PC-9 (cell line): Measurements from ENCODE around the gene ZNF469. TPM values are rescaled to one million over a fixed set of nuclear protein-coding genes. Genes with fewer than 3 reads are reported as not detected.
A peak's percentile ranks its signal among the peaks of the same experiment; 100 is the strongest.

Experiments used
- BruUV-seq: library from RNA; stranded (reverse); fragments of 400-500 nt; replicated peaks from 2 replicates; lab custom pipeline; 2021; lab: Mats Ljungman, UMichigan
- CTCF ChIA-PET: fragments of 300-600 bp; sonication (Branson Sonifier 250); formaldehyde crosslinking; loops from one replicate; lab custom pipeline; 2022; ENCODE audit warnings: antibody characterized with exemption; lab: Charles Lee
- POLR2A ChIA-PET: fragments of 300-600 bp; sonication (Branson Sonifier 250); formaldehyde crosslinking; loops from one replicate; lab custom pipeline; 2022; ENCODE audit warnings: antibody characterized with exemption; ENCODE audit not compliant: unreplicated experiment; lab: Charles Lee
- DNase-seq, 2 experiments: peaks; one replicate each; pipeline versions ENCODE4 v3.0.0 to v3.0.0-alpha.2; 2015 to 2022; ENCODE audit warnings: mixed read lengths in 1 of 2
- H2AFZ ChIP-seq: fragments of 200-600 bp; sonication (generic); 2 replicates; pipeline ENCODE4 v1.8.1; 2017; ENCODE audit warnings: antibody characterized with exemption
- H3F3A ChIP-seq: fragments of 200-600 bp; sonication (generic); 2 replicates; pipeline ENCODE4 v1.8.1; 2017; ENCODE audit warnings: antibody characterized with exemption, mild to moderate bottlenecking, low read depth; ENCODE audit not compliant: insufficient read depth
- H3K27ac ChIP-seq: fragments of 200-600 bp; sonication (generic); 2 replicates; pipeline ENCODE4 v1.6.1; 2016; ENCODE audit warnings: mixed run types
- H3K27me3 ChIP-seq: fragments of 200-600 bp; sonication (generic); 2 replicates; pipeline ENCODE4 v1.6.1; 2016; ENCODE audit warnings: low read depth, mixed run types; ENCODE audit not compliant: insufficient read depth
- H3K36me3 ChIP-seq: fragments of 200-600 bp; sonication (generic); 2 replicates; pipeline ENCODE4 v1.6.1; 2016; ENCODE audit warnings: low read depth, mixed run types
- H3K4me1 ChIP-seq: fragments of 200-600 bp; sonication (generic); replicated peaks from 2 replicates; pipeline ENCODE4 v1.6.1; 2016; ENCODE audit warnings: mixed run types; ENCODE audit not compliant: insufficient read depth
- H3K4me2 ChIP-seq: fragments of 200-600 bp; sonication (generic); 2 replicates; pipeline ENCODE4 v1.6.1; 2017; ENCODE audit warnings: mixed run types
- H3K4me3 ChIP-seq: fragments of 200-600 bp; sonication (generic); 2 replicates; pipeline ENCODE4 v1.6.1; 2016; ENCODE audit warnings: mixed run types
- H3K79me2 ChIP-seq: fragments of 200-600 bp; sonication (generic); 2 replicates; pipeline ENCODE4 v1.6.1; 2017; ENCODE audit warnings: low read depth, mixed run types
- H3K9me2 ChIP-seq: fragments of 200-600 bp; sonication (generic); 2 replicates; pipeline ENCODE4 v1.8.1; 2017; ENCODE audit warnings: mild to moderate bottlenecking; ENCODE audit not compliant: insufficient read depth
- H3K9me3 ChIP-seq: fragments of 200-600 bp; sonication (generic); 2 replicates; pipeline ENCODE4 v1.8.1; 2016; ENCODE audit warnings: low read depth; ENCODE audit not compliant: insufficient read depth
- H4K20me1 ChIP-seq: fragments of 200-600 bp; sonication (generic); 2 replicates; pipeline ENCODE4 v1.8.1; 2017; ENCODE audit not compliant: insufficient read depth
- EZH2 ChIP-seq: fragments of 200-600 bp; sonication (generic); IDR thresholded peaks from 2 replicates; pipeline ENCODE4 v1.8.0; 2017; ENCODE audit warnings: antibody characterized with exemption, low read depth
- intact Hi-C: fragments of 100-400 bp; cut with micrococcal nuclease; formaldehyde crosslinking; loops from one replicate; pipeline ENCODE4 v1.10.0; 2022; ENCODE audit not compliant: unreplicated experiment
- total RNA-seq: library from RNA; stranded (reverse); gene quantifications from 2 replicates; pipeline ENCODE4 v1.2.3, GENCODE V29; 2021
- TF ChIP-seq, protein P1 (sequence below): fragments of 200-600 bp; sonication (generic); conservative IDR thresholded peaks from 2 replicates; pipeline ENCODE4 v1.6.1; 2017; ENCODE audit warnings: mixed run types, antibody characterized with exemption, mild to moderate bottlenecking, moderate library complexity

The ZNF469 gene
- total RNA-seq, 1 experiment from 2014 or later, result 9.8 TPM

DNA sequence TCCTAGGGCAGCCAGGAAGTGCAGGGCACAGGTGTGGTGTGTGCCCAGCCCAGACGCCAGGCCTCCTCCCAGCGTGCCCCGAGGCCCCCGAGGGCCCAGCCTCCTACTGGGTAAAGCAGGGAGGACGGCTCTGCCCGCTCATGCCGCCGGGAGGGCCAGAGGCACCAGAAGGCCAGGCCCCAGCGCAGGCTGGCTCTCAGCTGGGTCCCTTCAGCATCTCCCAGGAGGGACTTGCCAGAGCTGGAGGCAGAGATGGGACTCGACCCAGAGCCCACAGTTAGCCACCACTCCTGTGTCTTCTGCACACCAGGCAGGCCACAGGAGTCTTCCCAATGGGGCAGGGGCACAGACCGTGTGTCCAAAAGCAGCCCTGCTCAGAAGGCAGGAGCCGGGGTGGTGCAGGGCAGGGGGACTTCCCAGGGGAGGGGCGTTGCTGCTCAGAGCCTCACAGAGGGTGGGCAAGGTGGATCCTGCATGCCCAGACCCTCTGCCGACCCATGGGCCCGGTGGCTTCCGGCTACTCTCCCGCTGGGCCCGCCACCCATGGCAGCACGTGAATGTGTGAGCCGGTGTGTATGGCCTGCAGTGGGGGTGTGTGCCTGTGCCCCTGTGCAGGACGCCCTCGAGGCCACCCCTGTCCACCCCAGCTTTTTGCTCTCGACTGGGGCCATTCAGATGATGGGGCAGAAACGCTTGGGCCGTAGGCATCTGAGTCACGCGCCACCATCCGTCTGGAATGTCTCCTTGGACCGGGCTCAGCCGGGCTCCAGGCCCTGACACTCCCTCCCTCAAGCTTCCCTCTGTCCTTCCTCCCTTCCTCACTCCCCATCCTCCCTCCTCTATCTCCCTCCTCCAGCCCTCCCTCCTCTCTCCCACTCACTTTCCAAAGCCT lies 5.7 kb upstream of the ZNF469 start:
- H3K9me3 ChIP-seq, result no peaks in the 10 kb centered on the region
- H2AFZ ChIP-seq, result no peak overlapping the region
- BruUV-seq, result no TSS peak
- H3F3A ChIP-seq, result peaks cover 17% of the 10 kb centered on the region
- no peaks in the 10 kb centered on the region for H3K27me3 ChIP-seq
- POLR2A ChIA-PET, result interaction anchor here (0.5 kb wide), 1 partner anchor 12 kb away, joined by 18 read pairs; no protein-coding TSS in a partner anchor
- H3K27ac ChIP-seq, result no peak overlapping the region
- H3K4me1 ChIP-seq, result no peaks in the 10 kb centered on the region
- TF ChIP-seq, protein P1, sequence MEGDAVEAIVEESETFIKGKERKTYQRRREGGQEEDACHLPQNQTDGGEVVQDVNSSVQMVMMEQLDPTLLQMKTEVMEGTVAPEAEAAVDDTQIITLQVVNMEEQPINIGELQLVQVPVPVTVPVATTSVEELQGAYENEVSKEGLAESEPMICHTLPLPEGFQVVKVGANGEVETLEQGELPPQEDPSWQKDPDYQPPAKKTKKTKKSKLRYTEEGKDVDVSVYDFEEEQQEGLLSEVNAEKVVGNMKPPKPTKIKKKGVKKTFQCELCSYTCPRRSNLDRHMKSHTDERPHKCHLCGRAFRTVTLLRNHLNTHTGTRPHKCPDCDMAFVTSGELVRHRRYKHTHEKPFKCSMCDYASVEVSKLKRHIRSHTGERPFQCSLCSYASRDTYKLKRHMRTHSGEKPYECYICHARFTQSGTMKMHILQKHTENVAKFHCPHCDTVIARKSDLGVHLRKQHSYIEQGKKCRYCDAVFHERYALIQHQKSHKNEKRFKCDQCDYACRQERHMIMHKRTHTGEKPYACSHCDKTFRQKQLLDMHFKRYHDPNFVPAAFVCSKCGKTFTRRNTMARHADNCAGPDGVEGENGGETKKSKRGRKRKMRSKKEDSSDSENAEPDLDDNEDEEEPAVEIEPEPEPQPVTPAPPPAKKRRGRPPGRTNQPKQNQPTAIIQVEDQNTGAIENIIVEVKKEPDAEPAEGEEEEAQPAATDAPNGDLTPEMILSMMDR, result no peak
- TF ChIP-seq EZH2, result no peak
- CTCF ChIA-PET, result no interaction called here
- intact Hi-C loops, result no loop called here
- H3K79me2 ChIP-seq, result no peaks in the 10 kb centered on the region
- DNase-seq, result peak in 1 of 2 experiments; percentile 44
- H3K36me3 ChIP-seq, result no peaks in the 10 kb centered on the region
- H3K4me3 ChIP-seq, result no peak overlapping the region
- H4K20me1 ChIP-seq, result no peaks in the 10 kb centered on the region
- no peaks in the 10 kb centered on the region for H3K9me2 ChIP-seq
- no peak overlapping the region for H3K4me2 ChIP-seq

DNA sequence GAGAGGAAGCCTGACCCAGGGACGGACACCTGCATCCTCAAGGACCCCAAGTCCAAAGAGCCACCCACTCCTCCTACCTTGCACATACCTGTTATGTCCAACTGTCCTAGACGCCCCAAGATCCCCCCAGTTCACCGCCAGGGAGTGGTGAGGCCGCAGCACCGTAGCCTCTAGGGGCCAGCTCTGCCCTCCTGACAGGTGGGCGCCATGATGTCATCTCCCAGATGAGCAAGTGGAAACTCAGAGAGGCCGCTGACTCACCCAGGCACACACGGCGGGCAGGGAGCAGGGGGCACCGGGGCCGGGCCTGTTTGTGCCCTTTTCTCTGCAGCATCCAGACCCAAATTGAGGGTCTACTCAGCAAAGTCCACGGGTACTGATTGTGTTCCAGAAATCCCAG lies 4.8 kb upstream of the ZNF469 start:
- Histone ChIP-seq H3F3A (peaks cover 17% of the 10 kb centered on the region), H3K27ac (no peak overlapping the region), H3K36me3 (no peaks in the 10 kb centered on the region), H4K20me1 (no peaks in the 10 kb centered on the region), H3K4me2 (no peak overlapping the region), H3K27me3 (0 out of 2 replicates have a peak, but pooled peaks cover 5% of the 10 kb centered on the region), H3K9me3 (no peaks in the 10 kb centered on the region), H3K9me2 (no peaks in the 10 kb centered on the region), H3K79me2 (no peaks in the 10 kb centered on the region), H3K4me3 (no peak overlapping the region), H3K4me1 (no peaks in the 10 kb centered on the region), H2AFZ (no peak overlapping the region)
- intact Hi-C loops, result no loop called here
- DNase-seq, result no peak
- POLR2A ChIA-PET, result interaction anchor here (0.7 kb wide), 1 partner anchor 349 kb away, joined by 6 read pairs; no protein-coding TSS in a partner anchor
- CTCF ChIA-PET, result no interaction called here
- BruUV-seq, result no TSS peak
- no peak for TF ChIP-seq EZH2
- TF ChIP-seq, protein P1, result no peak

DNA sequence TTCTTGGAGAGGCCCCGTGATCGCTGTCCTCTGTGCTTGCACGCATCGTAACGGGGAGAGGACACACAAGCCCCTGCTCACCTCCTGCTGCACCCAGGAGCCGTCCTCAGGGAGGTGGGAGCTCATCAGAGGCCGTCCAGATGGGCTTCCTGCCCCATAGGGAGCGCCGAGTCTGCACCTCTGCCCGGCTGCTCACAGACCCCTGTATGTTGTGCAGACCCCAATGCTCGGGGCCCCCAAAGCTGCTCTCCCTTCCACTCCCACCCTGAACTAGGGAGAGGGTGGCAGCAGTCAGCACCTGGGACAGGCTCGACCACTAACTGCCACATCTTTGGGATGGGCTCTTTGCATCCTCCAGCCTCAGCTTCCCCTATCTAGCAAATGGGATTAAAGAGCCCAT lies 4.4 kb upstream of the ZNF469 start:
- DNase-seq, result no peak
- H3K27me3 ChIP-seq, result peaks cover 5% of the 10 kb centered on the region; the same call in 1 of the 2 replicates
- H3K9me2 ChIP-seq, result no peaks in the 10 kb centered on the region
- ChIA-PET CTCF (no interaction called here), POLR2A (interaction anchor here (0.7 kb wide), 1 partner anchor 350 kb away, joined by 6 read pairs; no protein-coding TSS in a partner anchor)
- no peaks in the 10 kb centered on the region for H3K79me2 ChIP-seq
- H3K27ac ChIP-seq, result no peak overlapping the region
- BruUV-seq, result no TSS peak
- H3K9me3 ChIP-seq, result no peaks in the 10 kb centered on the region
- no peaks in the 10 kb centered on the region for H3K36me3 ChIP-seq
- TF ChIP-seq, protein P1, result no peak
- H3K4me3 ChIP-seq, result no peak overlapping the region
- no peak overlapping the region for H2AFZ ChIP-seq
- peaks cover 17% of the 10 kb centered on the region for H3F3A ChIP-seq
- no peaks in the 10 kb centered on the region for H3K4me1 ChIP-seq
- intact Hi-C loops, result no loop called here
- no peak overlapping the region for H3K4me2 ChIP-seq
- H4K20me1 ChIP-seq, result no peaks in the 10 kb centered on the region
